ENCODE measurements around the gene CFAP20DC.

Gene CFAP20DC

DNA sequence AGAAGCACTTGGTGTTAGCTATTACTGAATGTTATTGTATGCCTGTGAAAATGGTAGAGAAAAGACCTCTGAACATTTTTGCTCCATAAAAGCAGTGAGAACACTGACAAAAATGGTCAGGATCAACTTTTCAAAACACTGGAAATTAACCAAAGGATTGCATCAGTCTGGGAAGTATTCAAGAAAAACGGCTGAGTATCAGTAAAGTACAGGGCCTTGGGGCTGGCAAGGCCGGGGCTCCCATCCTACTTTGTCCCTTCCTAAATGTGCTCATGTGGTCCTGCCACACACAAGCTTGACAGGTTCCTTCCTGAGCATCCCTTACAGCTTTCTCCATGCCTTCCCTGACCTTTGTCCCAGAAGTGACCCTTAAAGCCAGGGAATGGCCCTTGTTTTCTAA lies 84.0 kb downstream of the CFAP20DC start:
- no peak overlapping the region for H2AFZ ChIP-seq (ENCODE audit: low read depth)
- H3K27ac ChIP-seq, result no peak overlapping the region
- no peaks in the 10 kb centered on the region for H3K27me3 ChIP-seq (ENCODE audit: insufficient read depth, low read depth)
- H3K4me2 ChIP-seq, result no peak overlapping the region
- no peak overlapping the region for H3K9ac ChIP-seq
- H4K20me1 ChIP-seq (ENCODE audit: insufficient read depth), result no peaks in the 10 kb centered on the region
- no peaks in the 10 kb centered on the region for H3K79me2 ChIP-seq (ENCODE audit: insufficient read depth, low read depth)
- H3K4me3 ChIP-seq (IDR thresholded peaks at IDR 0.05; ENCODE audit: insufficient read depth, low read depth, low read length), result no peak overlapping the region
- TF ChIP-seq, protein P1, sequence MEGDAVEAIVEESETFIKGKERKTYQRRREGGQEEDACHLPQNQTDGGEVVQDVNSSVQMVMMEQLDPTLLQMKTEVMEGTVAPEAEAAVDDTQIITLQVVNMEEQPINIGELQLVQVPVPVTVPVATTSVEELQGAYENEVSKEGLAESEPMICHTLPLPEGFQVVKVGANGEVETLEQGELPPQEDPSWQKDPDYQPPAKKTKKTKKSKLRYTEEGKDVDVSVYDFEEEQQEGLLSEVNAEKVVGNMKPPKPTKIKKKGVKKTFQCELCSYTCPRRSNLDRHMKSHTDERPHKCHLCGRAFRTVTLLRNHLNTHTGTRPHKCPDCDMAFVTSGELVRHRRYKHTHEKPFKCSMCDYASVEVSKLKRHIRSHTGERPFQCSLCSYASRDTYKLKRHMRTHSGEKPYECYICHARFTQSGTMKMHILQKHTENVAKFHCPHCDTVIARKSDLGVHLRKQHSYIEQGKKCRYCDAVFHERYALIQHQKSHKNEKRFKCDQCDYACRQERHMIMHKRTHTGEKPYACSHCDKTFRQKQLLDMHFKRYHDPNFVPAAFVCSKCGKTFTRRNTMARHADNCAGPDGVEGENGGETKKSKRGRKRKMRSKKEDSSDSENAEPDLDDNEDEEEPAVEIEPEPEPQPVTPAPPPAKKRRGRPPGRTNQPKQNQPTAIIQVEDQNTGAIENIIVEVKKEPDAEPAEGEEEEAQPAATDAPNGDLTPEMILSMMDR (conservative IDR thresholded peaks at IDR 0.05; ENCODE audit: low read depth, low read length), result no peak
- no peaks in the 10 kb centered on the region for H3K36me3 ChIP-seq (ENCODE audit: insufficient read depth)
- H3K4me1 ChIP-seq (ENCODE audit: low read depth, poor library complexity, severe bottlenecking), result no peaks in the 10 kb centered on the region

DNA sequence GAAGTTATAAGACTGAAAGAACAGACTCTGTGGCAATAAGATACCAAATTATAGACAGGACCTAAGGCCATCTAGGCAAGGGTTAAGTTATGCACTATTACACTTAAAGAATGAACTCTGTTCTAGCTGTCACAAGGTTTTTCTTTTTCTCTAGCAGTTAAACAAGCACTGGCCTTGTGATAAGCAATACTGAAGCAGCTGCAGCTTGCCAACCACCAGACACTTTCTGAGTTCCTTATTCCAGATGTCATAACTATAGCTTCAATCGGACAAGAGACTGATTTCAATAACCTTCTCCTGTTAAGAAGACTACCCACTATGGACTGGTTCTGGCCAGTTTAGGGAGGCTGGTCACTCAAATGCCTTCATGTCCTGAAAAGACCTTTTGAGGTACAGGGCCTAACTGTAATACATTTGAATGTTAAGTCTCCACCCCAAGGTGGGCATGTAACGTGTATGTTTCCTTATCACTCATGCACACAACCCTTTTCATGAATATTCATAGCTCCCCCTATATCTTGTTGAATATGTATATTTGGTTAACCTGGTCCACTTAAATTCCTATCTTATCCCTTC lies 85.8 kb downstream of the CFAP20DC start:
- no peaks in the 10 kb centered on the region for H3K36me3 ChIP-seq (ENCODE audit: insufficient read depth)
- H3K79me2 ChIP-seq (ENCODE audit: insufficient read depth, low read depth), result no peaks in the 10 kb centered on the region
- H3K27ac ChIP-seq, result no peak overlapping the region
- TF ChIP-seq, protein P1 (conservative IDR thresholded peaks at IDR 0.05; ENCODE audit: low read depth, low read length), result no peak
- no peaks in the 10 kb centered on the region for H4K20me1 ChIP-seq (ENCODE audit: insufficient read depth)
- H3K9ac ChIP-seq, result no peak overlapping the region
- H3K27me3 ChIP-seq (ENCODE audit: insufficient read depth, low read depth), result no peaks in the 10 kb centered on the region
- no peak overlapping the region for H3K4me2 ChIP-seq
- H2AFZ ChIP-seq (ENCODE audit: low read depth), result no peak overlapping the region
- H3K4me1 ChIP-seq (ENCODE audit: low read depth, poor library complexity, severe bottlenecking), result no peaks in the 10 kb centered on the region
- H3K4me3 ChIP-seq (IDR thresholded peaks at IDR 0.05; ENCODE audit: insufficient read depth, low read depth, low read length), result no peak overlapping the region

DNA sequence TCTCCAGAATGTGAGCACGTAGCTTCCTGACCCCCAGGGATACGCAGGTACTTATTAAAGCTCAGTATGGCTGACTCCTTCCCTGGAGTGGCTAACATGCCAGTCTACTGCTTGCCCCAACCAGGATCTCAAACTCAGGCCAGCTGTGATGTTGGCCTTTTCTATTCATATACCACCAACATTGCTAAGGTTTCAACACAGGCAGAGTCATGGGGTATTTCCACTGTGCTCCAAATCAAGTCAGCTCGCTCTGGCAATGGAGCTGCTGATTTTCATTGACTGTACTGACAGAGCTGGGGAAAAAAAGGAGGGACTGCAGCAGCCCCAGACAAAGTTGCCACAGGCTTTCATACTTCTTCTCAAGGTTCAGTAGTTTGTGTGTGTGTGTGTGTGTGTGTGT lies 87.0 kb downstream of the CFAP20DC start:
- Histone ChIP-seq H3K27ac (no peak overlapping the region), H2AFZ (ENCODE audit: low read depth) (no peak overlapping the region), H3K4me1 (ENCODE audit: low read depth, poor library complexity, severe bottlenecking) (no peaks in the 10 kb centered on the region), H3K9ac (no peak overlapping the region), H3K27me3 (ENCODE audit: insufficient read depth, low read depth) (no peaks in the 10 kb centered on the region), H3K79me2 (ENCODE audit: insufficient read depth, low read depth) (no peaks in the 10 kb centered on the region), H4K20me1 (ENCODE audit: insufficient read depth) (no peaks in the 10 kb centered on the region), H3K4me3 (IDR thresholded peaks at IDR 0.05; ENCODE audit: insufficient read depth, low read depth, low read length) (no peak overlapping the region), H3K4me2 (no peak overlapping the region), H3K36me3 (ENCODE audit: insufficient read depth) (no peaks in the 10 kb centered on the region)
- TF ChIP-seq, protein P1 (conservative IDR thresholded peaks at IDR 0.05; ENCODE audit: low read depth, low read length), result no peak

DNA sequence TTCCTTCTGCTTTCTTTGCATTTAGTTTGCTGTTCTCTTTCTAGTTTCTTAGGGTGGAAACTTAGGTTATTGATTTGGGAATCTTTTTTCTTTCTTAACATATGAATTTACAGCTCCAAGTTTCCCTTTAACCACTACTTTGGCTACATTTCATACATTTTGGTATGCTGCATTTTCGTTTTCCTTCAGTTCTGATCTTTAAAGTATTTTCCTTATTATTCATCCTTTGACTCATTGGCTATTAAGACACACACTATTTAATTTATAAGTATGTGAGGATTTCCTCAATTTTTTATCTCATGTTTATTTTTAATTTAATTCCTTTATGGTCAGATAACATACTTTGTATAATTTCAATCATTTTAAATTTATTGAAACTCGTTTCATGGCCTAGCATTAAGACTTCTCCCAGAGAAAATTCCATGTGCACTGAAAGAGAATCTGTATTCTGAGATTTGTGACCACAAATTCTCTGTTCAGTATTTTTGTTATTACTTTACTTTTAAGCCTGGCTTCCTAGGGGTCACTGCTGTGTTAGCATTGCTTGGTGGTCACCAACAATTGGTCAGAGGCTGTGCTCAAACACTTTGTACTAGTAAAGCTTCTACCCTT lies 87.7 kb downstream of the CFAP20DC start:
- TF ChIP-seq, protein P1 (conservative IDR thresholded peaks at IDR 0.05; ENCODE audit: low read depth, low read length), result no peak
- H3K4me2 ChIP-seq, result no peak overlapping the region
- H3K27me3 ChIP-seq (ENCODE audit: insufficient read depth, low read depth), result no peaks in the 10 kb centered on the region
- H3K4me3 ChIP-seq (IDR thresholded peaks at IDR 0.05; ENCODE audit: insufficient read depth, low read depth, low read length), result no peak overlapping the region
- H3K9ac ChIP-seq, result no peak overlapping the region
- no peaks in the 10 kb centered on the region for H4K20me1 ChIP-seq (ENCODE audit: insufficient read depth)
- no peak overlapping the region for H2AFZ ChIP-seq (ENCODE audit: low read depth)
- no peaks in the 10 kb centered on the region for H3K79me2 ChIP-seq (ENCODE audit: insufficient read depth, low read depth)
- H3K36me3 ChIP-seq (ENCODE audit: insufficient read depth), result no peaks in the 10 kb centered on the region
- no peak overlapping the region for H3K27ac ChIP-seq
- H3K4me1 ChIP-seq (ENCODE audit: low read depth, poor library complexity, severe bottlenecking), result no peaks in the 10 kb centered on the region
